NCI-H2029 treated with DMSO at 0.1 percent for 48 hours (cell line): Measurements from ENCODE around the gene ADNP.
A peak's percentile ranks its signal among the peaks of the same experiment; 100 is the strongest.

Experiments
- DNase-seq: peaks from one replicate; lab custom pipeline; 2025; lab: John Stamatoyannopoulos, UW

ADNP gene

DNA sequence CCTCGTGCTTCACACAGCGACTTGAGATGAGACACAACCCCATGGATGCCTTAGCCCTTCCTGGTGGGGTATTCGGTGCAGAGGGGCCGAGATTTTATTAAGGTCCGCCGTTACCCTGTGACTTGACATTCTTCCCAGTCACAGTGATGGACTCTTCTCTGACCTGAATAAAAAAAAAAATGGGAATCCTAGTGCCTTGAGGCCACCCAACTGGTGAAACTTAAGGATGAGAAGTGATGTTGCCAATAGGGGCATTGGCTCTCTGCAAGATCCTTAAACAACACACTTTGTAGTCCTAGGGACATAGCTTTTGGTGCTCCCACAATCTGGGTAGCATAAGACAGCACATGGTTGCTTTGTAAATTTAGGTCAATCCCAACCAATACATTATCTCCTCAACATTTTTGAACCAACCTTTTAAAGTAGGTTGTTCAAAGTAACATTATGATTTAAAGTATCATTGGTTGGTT lies 814 bp upstream of the ADNP start:
- no peak for DNase-seq

- no peak for DNase-seq
These were observed 296 bp downstream of the ADNP start for GRCh38 chr20:50930976-50931305.

DNA sequence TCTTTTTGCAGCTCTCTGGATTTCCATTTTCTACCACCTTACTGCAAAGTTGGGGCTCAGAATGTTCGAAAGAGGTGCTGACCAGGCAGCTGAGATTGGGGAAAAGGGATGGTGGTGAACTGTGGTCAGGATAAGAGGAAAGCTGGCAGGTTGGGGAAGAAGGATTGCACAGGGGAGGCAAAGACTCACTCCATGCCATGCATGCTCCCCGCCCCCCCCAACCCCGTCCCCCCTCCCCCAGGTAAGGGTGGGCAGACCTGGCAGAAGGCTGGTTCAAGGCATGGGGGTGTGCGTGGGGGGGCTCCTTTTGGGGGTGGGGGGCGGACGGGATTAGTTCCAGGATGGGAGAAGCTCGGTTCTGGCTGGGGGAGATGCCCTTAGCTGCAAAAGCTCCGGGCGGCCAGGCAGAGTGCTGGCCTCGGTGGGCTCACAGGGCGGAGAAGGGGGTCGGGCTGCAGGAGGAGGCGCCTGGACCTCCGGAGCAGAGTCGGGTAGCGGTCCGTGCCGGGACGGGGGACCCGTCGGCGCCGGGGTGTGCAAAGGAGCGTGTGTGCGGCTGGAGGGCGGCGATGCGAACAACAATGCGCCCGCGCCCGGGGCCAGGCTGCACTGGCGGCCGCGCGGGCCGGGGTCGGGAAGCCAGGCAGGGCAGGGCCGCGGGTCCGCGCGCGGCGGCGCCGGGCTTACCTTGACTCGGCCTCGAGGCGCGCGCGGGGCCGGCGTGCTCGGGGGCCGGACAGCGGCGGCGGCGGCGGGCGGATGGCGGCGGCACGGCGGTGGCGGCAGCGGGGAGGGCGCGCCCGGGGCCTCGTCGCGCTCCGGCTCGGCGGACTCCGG lies 880 bp downstream of the ADNP start:
- DNase-seq = peak; percentile 26

GRCh38 chr20:50929299-50930138 lies 1.7 kb downstream of the ADNP start:
- DNase-seq = peak; percentile 68

DNA sequence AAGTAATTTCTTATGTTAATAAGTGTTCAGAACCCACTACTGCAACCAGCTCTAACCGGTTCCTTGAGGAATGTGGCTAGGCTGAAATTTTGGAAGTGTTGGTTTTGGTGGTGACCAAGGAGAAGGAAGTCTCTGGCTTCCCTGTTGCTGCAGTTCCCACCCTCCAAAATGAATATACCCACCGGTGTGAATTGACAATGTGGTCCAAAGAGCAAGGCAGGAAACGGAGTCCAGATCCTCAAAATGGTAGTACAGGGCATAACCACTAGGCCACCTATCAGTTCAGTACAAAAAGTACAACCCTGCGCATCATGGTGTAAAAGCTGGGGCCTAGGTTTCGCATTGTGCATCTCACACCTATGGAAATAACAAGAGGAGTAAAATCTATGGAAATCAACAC lies 2.8 kb downstream of the ADNP start:
- no peak for DNase-seq

- DNase-seq = no peak
These were observed 4.7 kb downstream of the ADNP start for GRCh38 chr20:50926530-50926929.

DNA sequence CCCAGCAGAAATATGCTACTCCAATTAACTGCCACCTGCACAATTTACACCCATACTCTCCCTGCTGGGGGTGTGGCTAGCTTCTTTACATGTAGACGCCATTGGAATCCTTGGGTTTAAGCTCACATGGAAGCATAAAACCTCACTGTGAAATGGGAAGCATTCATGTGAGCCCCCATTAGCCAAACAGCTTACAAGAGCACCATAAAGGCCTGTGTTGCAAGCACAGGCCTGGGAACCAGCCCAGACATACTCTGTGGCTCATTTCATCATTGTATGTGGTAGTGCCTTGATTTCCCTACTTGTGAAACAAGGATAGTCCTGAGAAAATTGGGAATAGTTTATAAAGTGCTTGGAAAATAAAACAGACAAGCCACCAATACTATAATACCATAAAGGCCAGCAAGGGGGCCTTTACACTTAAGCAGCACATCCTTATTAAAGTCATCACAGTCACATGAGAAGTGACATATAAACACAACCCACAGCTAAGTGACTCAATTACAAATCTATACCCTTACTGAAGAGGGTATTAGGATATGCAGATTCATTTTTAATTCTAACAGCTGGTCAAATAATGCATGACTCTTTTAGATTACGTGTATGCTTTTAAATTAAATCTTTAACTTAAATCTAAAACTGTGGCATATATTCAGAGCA lies 6.8 kb downstream of the ADNP start:
- DNase-seq = no peak

DNA sequence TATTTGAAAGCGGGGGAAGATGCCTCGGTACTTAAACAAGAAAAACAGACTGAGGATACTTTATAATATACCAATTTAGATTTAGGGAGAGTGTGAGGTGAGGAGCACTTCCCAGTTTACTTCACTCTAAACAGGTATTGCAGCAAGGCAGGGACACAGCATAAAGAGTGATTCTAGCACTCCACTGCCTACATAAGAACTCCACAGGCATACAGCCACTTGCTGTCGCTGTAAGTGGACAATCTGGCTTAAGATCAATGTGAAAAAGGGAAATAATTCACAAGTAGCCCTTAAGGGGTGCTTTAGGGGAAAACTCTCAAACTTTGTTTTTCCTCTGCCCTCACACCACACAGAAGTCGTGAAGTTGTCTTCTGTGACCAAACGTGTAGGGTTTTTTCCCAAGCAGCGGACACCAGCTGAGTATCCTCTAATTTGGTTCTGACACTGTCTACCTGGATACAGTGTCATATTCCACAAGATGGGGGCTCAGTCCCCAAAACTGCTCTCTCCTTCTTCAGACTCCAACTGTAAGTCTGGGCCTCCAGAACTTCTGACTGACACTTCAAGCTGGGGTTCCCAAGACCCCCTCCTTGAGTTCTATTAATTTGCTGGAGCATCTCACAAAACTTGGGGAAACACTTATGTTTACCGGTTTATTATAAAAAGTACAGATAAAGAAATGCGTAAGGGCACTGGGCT lies 9.3 kb downstream of the ADNP start:
- no peak for DNase-seq

DNA sequence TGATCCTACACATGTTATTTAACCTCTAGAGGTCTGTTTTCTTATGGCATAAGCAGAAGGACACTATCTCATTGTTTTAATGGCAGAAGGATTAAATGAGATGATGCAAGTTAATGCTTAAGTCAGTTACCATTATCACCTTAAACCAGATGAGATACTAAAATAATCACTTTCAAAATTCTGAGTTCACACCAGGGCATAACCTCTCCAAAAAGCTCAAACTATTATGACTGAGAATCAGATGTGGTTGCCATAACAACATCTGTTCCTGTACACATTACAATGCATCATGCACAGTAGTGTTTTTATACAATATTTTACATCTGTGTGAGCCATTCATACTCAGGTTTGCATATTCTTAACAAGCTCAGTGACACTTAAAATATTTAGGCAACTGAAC lies 10.2 kb downstream of the ADNP start:
- no peak for DNase-seq

DNA sequence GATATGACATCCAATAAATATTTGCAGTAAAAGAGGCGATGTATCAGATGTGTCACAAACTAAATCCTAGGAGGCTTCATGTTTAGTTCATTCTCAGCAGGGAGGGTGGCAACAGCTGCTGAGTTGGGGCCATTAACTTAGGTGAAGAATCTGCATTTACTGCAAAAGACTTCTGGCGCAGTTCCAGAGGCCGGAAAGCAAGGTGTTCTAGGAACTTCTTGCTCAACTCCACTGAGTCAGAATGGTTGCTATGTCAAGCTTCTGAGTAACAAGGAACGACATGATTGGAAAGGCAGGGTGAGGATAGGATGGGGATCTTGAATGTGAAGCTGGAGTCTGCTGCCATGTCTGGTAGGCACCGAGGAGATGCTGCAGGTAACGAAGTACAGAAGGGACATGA lies 11.7 kb downstream of the ADNP start:
- DNase-seq = no peak

DNA sequence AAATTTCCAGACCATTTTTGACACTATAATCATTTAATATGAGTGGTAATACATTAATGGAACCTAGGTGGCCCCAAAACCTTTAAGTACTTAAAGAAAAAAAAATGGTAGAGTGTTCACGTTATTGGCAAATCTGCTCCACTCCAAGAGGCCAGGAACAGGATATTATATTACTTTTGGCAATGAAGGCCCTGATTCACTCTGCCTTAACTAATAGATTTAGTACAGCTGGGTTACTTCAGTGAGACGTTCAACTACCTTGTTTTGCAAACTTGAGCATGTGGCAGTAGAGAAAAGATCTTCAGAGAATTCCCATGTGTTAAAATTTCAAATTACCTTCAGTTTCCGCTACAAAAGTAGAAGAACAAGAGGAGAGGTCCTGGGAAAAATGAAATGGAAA lies 12.8 kb downstream of the ADNP start:
- no peak for DNase-seq

GRCh38 chr20:50916934-50917333 lies 14.3 kb downstream of the ADNP start:
- DNase-seq = no peak

GRCh38 chr20:50916257-50916656 lies 15.0 kb downstream of the ADNP start:
- no peak for DNase-seq

GRCh38 chr20:50915424-50915823 lies 15.8 kb downstream of the ADNP start:
- DNase-seq = no peak

DNA sequence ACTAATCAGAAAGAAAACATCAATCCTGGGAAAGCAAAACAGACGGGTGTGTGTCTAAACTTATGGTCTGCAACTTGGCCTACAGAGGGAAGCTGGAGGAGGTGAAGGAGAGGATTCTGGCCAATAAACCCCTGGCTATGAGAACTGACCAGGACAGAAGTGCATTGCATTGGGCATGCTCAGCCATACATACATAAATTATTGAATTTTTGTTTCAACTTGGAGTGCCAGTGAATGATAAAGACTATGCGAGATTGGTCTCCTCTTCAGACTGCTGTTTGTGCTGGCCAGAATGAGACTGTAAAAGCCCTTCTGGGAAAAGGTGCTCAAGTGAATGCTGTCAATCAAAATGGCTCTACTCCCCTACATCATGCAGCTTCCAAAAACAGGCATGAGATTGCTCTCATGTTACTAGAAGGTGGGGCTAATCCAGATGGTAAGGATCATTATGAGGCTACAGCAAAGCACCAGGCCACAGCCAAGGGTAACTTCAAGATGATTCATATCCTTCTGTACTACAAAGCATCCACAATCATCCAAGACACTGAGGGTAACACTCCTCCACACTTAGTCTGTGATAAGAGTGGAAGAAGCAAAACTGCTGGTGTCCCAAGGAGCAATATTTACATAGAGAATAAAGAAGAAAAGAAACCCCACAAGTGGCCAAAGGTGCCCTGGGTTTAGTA lies 17.4 kb downstream of the ADNP start:
- peak; percentile 28 for DNase-seq

- DNase-seq = no peak
These were observed 19.5 kb downstream of the ADNP start for GRCh38 chr20:50911716-50912115.

DNA sequence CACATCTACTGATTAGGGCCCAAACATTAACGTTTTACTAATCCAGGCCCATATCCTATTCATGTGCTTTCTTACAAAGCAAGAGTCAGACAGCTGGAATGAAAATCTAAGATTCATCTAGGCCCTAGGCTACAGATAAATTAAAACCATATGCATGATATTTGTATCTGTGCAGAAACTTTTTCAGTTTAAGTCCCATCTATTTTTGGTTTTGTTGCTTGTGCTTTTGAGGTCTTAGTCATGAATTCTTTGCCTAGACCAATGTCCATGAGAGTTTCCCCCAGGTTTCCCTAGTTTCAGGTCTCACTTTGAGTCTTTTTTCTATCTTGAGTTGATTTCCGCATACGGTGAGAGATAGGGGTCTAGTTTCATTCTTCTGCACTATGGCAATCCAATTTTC lies 20.2 kb downstream of the ADNP start:
- DNase-seq = no peak

DNA sequence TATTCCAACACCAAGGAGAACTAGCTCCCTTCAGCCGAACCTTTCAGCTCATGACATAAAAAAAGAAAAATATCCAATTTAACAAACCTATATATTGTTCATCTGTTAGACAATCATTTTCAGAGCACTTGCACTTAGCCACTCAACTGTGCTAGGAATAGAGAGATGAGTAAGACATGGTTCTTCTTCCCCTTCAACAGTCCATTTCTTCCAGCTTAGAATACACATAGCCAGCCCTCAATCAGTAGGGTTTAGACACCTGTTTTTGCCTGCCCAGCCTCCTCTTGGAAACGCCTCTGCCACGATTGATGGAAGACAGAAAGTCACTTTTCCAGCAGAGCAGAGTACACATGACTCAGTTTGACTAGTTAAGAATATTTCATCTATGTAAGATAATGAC lies 21.8 kb downstream of the ADNP start:
- no peak for DNase-seq

DNA sequence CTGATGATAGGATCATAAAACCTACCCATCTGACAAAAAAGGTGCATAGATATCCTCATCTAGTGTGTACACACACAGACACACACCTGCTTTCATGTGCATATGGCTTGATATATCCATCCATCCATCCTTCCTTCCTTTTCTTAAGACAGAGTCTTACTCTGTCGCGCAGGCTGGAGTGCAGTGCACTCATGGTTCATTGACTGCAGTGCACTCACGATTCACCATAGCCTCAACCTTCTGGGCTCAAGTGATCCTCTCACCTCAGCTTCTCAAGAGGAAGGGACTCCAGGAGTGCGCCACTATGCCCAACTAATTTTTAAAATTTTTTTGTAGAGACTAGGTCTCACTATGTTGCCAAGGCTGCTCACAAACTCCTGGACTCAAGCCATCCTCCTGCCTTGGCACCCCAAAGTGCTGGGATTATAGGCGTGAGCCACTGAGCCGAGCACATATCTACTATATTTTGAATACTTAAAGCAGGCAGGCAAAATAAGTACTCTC lies 27.1 kb downstream of the ADNP start:
- no peak for DNase-seq

GRCh38 chr20:50903353-50904051 lies 27.7 kb downstream of the ADNP start:
- DNase-seq = no peak

- DNase-seq = no peak
These were observed 29.9 kb downstream of the ADNP start for GRCh38 chr20:50901301-50901700.
